ENCODE results near the gene TNK2.
"Not testable (repeated sequence)": the region's sequence is repeated elsewhere in the genome, so short reads cannot be mapped to it uniquely, and the experiment has no call there.

The TNK2 gene

DNA sequence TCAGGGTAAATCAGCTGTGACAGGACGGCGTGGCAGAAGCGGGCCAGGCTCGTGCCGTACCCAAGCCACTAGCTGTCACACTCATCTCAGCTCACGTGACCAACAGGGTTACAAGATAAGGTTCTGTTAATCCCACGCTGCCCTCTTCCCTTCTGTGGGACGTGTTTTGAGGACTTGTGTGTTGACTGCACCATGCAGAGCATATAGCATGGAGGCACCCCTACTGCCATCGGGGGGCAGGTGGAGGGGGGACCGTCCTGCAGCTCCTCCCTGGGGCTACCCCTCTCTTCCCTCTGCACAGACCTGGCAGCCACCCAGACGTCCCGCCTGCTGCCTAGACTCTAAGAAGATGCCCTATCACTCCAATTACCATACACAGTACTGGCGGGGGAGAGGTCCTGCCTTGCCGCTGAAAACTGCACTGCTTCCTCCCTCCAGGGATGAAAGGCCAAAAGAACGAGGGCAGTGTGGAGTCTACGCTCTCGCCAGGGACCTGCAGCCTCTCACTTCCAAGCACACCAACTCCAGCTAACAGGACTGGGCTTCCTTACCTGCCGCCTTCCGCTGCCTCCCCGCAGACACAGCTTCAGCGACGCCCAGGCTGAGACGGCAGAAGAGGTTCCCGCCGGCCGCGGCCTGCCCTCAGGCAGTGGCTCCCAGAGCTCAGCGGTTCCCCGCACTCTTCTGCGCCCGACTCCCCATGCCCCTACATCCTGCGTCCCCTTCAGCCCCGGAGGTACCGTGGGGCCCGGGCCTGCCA lies at the start of gene TNK2:
Gene TNK2 (minus strand): TSS at position 618 of the 760 bp plus-strand sequence. CDS start 19,963 bp downstream, outside the sequence.
- peak; percentile 25 to 28 for DNase-seq (ENCODE audit: low read depth in 2 of 2, low spot score in 1 of 2)

GRCh38 chr3:195956577-195956976 lies 48.2 kb upstream of the TNK2 start:
- no peak for DNase-seq (ENCODE audit: low read depth in 2 of 2, low spot score in 1 of 2)

DNA sequence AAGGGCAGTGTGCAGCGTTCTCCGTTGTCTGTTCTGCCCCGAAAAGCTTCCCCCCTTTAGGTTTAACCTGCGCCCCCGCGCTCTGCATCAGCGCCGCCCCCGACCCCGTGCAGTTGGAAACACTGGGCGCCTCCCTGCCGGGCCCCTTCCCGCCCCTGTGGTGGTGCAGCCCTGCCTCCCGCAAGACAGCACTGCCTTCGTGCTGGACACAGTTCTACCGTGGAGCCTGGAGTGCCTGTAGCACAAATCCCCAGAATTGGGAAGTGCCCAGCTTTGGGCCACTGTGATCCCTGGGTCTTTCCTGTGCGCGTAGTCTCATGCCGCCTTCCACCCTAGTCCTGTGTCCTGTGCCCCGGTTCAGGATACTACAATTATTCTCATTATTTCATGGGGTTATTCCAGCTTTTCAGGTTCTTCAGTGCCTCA lies 47.1 kb upstream of the TNK2 start:
- peak in 1 of 2 donors; percentile 40 for DNase-seq (ENCODE audit: low read depth in 2 of 2, low spot score in 1 of 2)

DNA sequence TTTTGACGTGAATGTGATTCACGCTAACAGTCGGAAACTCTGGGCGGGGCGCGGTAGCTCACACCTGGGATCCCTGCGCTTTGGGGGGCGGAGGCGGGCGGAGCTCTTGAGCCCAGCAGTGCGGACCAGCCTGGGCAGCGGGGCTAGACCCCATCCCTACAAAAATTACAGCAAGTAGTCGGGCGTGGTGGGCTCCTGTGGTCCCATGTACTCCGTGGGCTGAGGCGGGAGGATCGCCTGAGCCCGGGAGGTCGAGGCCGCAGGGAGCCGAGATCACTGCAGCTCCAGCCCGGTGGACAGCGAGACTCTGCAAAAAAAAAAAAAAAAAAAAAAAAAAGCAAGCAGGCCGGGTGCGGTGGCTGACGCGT lies 46.4 kb upstream of the TNK2 start:
- peak in 1 of 2 donors; percentile 38 for DNase-seq (ENCODE audit: low read depth in 2 of 2, low spot score in 1 of 2)

DNA sequence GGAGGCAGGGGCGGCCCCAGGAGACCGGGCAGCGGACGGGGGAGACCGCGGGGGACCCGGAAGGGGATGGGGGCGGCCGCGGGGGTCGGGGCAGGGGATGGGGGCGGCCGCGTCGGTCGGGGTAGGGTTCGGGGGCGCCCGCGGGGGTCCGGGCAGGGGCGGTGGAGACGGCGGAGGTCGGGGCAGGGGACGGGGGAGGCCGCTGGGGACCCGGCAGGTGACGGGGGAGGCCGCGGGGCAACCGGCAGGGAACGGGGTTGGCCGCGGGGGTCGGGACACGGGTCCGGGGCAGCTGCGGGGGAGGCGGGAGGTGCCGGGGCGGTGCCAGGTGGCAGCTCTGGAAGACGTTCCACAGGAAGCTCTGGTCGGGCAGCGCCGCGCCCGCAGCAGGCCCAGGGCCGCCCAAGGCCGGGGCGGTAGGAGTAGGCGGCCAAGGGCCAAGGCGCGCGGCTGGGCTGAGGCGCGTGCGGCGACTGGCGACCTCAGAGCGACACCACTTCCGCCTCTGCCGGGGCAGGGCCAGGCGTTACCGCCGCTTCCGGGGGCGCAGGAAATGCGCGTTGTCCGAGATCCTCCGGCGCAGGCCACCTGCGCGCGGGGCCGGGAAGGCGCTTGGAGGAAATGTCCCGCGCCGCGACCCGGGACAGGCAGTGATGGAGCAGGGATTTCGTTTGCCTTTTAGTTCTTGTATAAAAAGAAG lies 45.9 kb upstream of the TNK2 start:
- peak in 1 of 2 donors; percentile 52 for DNase-seq (ENCODE audit: low read depth in 2 of 2, low spot score in 1 of 2)

- not testable (repeated sequence) for DNase-seq (ENCODE audit: low read depth in 2 of 2, low spot score in 1 of 2)
These were observed 44.2 kb upstream of the TNK2 start for GRCh38 chr3:195952590-195952989.

- DNase-seq (ENCODE audit: low read depth in 2 of 2, low spot score in 1 of 2): not testable (repeated sequence)
These were observed 43.3 kb upstream of the TNK2 start for GRCh38 chr3:195951443-195952177.

- DNase-seq (ENCODE audit: low read depth in 2 of 2, low spot score in 1 of 2): not testable (repeated sequence)
These were observed 42.4 kb upstream of the TNK2 start for GRCh38 chr3:195950731-195951130.

DNA sequence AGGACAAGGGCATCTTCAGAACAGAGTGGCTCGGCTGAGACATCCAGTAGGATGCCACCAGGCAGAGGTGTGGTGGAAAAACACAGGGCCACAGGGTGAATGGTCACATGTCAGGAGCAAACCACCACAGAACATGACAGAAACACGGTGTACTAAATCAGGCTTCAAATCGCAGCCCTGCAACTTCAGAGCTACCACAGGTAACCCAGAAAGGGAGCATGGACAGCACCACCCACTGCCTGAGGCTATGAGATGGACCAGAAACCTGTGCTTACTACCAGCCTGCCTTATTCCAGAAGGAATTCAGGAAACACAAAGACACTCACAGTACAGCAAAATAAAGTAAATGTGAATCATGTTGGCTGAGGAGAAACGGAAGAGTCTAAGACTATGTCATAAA lies 41.8 kb upstream of the TNK2 start:
- DNase-seq (ENCODE audit: low read depth in 2 of 2, low spot score in 1 of 2): not testable (repeated sequence)

DNA sequence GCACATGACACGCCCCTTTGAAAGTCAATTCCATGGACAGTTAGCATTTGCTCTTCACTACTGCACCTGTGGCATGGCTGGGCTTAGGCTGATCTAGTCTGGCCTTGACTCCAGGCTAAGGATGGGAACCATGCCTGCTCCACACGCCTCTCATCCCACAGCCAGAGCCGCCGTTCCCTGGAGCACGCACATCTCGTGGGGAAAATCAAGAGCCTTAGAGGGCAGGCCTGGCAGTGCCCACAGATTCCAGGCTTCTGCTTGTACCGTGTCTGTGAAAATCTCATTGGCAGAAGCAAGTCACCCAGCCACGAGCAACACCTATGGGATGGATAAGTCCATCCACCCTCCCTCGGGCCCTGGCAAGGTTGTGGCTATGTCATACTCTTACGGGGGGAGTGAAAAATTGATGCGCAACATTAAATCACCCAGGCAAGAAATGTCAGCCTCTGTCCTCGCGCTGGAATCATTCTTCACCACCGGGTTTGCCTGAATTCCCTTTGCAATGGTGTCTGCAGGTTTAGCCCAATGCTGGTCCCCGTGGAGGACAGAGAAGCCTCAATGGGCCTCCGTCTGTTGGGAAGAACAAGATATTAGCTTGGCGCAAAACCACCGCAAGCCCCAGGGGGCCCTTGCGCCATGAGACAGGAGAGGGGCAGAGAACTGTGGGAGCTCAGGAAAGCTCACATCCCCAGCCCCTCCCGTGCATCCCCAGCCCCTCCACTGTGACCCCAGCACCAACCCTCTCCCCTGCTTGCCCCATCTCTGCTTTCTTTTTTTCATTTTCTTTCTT lies 38.8 kb upstream of the TNK2 start:
- DNase-seq (ENCODE audit: low read depth in 2 of 2, low spot score in 1 of 2): not testable (repeated sequence)

DNA sequence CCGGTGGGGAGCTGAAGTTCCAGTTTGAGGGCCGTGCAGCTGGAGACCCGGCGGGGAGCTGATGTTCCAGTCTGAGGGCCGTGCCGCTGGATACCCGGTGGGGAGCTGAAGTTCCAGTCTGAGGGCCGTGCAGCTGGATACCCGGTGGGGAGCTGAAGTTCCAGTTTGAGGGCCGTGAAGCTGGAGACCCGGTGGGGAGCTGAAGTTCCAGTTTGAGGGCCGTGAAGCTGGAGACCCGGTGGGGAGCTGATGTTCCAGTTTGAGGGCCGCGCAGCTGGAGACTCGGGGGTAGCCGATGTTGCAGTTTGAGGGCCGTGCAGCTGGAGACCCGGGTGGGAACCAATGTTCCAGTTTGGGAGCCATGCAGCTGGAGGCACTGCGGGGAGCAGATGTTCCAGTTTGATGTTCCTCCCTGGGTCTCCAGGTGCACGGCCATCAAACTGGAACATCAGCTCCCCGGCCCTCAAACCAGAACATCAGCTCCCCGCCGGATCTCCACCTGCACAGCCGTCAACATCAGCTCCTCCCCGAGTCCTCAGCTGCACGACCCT lies 33.0 kb upstream of the TNK2 start:
- DNase-seq (ENCODE audit: low read depth in 2 of 2, low spot score in 1 of 2): not testable (repeated sequence)

GRCh38 chr3:195940806-195941205 lies 32.5 kb upstream of the TNK2 start:
- not testable (repeated sequence) for DNase-seq (ENCODE audit: low read depth in 2 of 2, low spot score in 1 of 2)

DNA sequence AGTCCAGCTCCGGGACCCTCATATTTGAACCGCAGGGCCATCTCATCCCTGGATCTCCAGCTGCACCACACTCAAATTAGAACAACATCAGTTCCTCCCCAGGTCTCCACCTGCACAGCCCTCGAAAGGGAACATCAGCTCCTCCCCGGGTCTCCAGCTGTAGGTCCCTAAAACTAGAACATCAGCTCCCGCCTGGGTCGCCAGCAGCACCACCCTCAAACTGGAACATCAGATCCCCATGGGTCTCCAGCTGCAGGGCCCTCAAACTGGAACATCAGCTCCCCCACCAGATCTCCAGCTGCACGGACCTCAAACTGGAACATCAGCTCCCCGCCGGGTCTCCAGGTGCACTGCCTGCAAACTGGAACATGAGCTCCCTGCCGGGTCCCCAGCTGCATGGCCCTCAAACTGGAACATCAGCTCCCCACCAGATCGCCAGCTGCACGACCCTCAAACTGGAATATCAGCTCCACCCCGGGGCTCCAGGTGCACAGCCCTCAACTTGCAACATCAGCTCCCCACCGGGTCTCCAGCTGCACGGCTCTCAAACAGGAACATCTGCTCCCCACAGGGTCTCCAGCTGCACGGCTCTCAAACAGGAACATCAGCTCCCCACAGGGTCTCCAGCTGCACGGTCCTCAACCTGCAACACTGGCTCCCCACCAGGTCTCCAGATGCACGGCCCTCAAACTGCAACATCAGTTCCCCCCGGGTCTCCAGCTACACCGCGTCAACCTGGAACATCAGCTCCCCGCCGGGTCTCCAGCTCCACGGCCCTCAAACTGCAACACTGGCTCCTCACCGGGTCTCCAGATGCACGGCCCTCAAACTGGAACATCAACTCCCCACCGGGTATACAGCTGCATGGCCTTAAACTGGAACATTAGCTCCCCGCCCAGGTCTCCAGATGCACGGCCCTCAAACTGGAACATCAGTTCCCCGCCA lies 31.4 kb upstream of the TNK2 start:
- not testable (repeated sequence) for DNase-seq (ENCODE audit: low read depth in 2 of 2, low spot score in 1 of 2)

- DNase-seq (ENCODE audit: low read depth in 2 of 2, low spot score in 1 of 2): not testable (repeated sequence)
These were observed 24.7 kb upstream of the TNK2 start for GRCh38 chr3:195933044-195933430.

- no peak for DNase-seq (ENCODE audit: low read depth in 2 of 2, low spot score in 1 of 2)
These were observed 24.2 kb upstream of the TNK2 start for GRCh38 chr3:195932418-195933043.

GRCh38 chr3:195931582-195932273 lies 23.4 kb upstream of the TNK2 start:
- DNase-seq (ENCODE audit: low read depth in 2 of 2, low spot score in 1 of 2): no peak

DNA sequence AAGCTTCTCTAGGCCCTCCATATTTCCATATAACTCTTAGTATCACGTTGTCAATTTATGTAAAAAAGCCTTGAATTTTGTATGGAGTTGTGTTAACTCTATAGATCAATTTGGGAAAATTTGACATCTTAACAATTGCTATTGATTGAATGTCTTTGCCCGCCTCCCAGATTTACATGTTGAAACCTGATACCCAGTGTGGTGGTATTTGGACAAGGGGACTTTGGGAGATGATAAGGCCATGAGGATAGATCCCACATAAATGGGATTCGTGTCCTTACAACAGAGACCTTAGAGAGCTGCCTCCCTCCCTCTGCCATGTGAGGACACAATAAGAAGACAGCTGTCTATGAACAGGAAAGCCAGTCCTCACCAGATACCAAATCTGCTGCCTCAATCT lies 21.1 kb upstream of the TNK2 start:
- DNase-seq (ENCODE audit: low read depth in 2 of 2, low spot score in 1 of 2): no peak

- no peak for DNase-seq (ENCODE audit: low read depth in 2 of 2, low spot score in 1 of 2)
These were observed 13.0 kb upstream of the TNK2 start for GRCh38 chr3:195921334-195921791.

All from stimulated activated CD8-positive, alpha-beta memory T cell treated with anti-CD3 and anti-CD28 coated beads, Interleukin-4, amount 100 ng/mL, for 4 hours (primary cell).